K562 (cell line): ENCODE results near the gene C20orf96. TPM values are rescaled to one million over a fixed set of nuclear protein-coding genes. Genes with fewer than 3 reads are reported as not detected.
A peak's percentile ranks its signal among the peaks of the same experiment; 100 is the strongest.

Source experiments
- CCNT2 ChIP-seq: IDR thresholded peaks from 2 replicates; pipeline ENCODE4 v1.6.1; 2011; ENCODE audit warnings: borderline replicate concordance, low read depth, mild to moderate bottlenecking, moderate library complexity, mixed read lengths, low read length; ENCODE audit not compliant: insufficient read length; ENCODE audit errors: extremely low read depth
- E2F6 ChIP-seq, 2 experiments: IDR thresholded peaks; 2 replicates each; pipeline ENCODE4 v1.6.1; 2011; ENCODE audit warnings: borderline replicate concordance in 1 of 2, control low read depth in 1 of 2, low read depth in 1 of 2, low read length in 1 of 2, mild to moderate bottlenecking in 1 of 2, mixed read lengths in 1 of 2, moderate library complexity in 1 of 2; ENCODE audit not compliant: insufficient read depth in 1 of 2, insufficient read length in 1 of 2, poor library complexity in 1 of 2, severe bottlenecking in 1 of 2; ENCODE audit errors: extremely low read depth in 1 of 2
- ELF4 ChIP-seq: fragments of 450-650 bp; formaldehyde crosslinking; IDR thresholded peaks from 2 replicates; pipeline ENCODE4 v1.4.0; 2022; ENCODE audit warnings: missing genetic modification characterization
- KLF16 ChIP-seq: IDR thresholded peaks from 2 replicates; pipeline ENCODE4 v1.6.1; 2016; ENCODE audit warnings: antibody characterized with exemption
- MYBL2 ChIP-seq, 2 experiments: fragments of 450-650 bp in 1 of 2; sonication (generic) in 1 of 2; formaldehyde crosslinking in 1 of 2; IDR thresholded peaks; 2 replicates each; pipeline versions ENCODE4 v1.6.1 to v1.8.1; 2017 to 2022; ENCODE audit warnings: borderline replicate concordance in 1 of 2, inconsistent platforms in 1 of 2, low read depth in 1 of 2, mild to moderate bottlenecking in 1 of 2, missing genetic modification reagents in 1 of 2, moderate library complexity in 1 of 2
- MYC ChIP-seq, 2 experiments: fragments of 250-450 bp in 1 of 2; sonication (Bioruptor Pico) in 1 of 2; IDR thresholded peaks; 2 replicates each; pipeline versions ENCODE4 v1.5.1 to v1.6.1; 2012 to 2021; ENCODE audit warnings: low read depth in 2 of 2, borderline replicate concordance in 1 of 2, improper control_type of control experiment in 1 of 2, low read length in 1 of 2, mild to moderate bottlenecking in 1 of 2, moderate library complexity in 1 of 2
- NELFE ChIP-seq: IDR thresholded peaks from 2 replicates; pipeline ENCODE4 v1.6.1; 2011; ENCODE audit warnings: mild to moderate bottlenecking; ENCODE audit not compliant: insufficient read depth, insufficient read length
- PCBP2 ChIP-seq: fragments of 200-400 bp; formaldehyde crosslinking; IDR thresholded peaks from 2 replicates; pipeline ENCODE4 v1.6.1; 2018; ENCODE audit warnings: low read length, low read depth, mild to moderate bottlenecking, moderate library complexity; ENCODE audit not compliant: poor library complexity, severe bottlenecking
- PML ChIP-seq: IDR thresholded peaks from 2 replicates; pipeline ENCODE4 v1.6.1; 2012; ENCODE audit warnings: low read length, inconsistent platforms
- POLR2A ChIP-seq: fragments of 450-650 bp; conservative IDR thresholded peaks from 2 replicates; pipeline ENCODE4 v1.6.1; 2016
- RB1 ChIP-seq: fragments of 450-650 bp; IDR thresholded peaks from 2 replicates; pipeline ENCODE4 v1.6.1; 2017; ENCODE audit warnings: low read depth, mild to moderate bottlenecking
- RUNX1 ChIP-seq: sonication (generic); IDR thresholded peaks from 2 replicates; pipeline ENCODE4 v1.6.1; 2016; ENCODE audit warnings: antibody characterized with exemption, low read depth
- SIRT6 ChIP-seq: IDR thresholded peaks from one replicate; pipeline ENCODE4 v1.6.1; 2012; ENCODE audit warnings: low read depth, mild to moderate bottlenecking, control low read depth, inconsistent platforms, low read length, moderate library complexity
- SMAD4 ChIP-seq: fragments of 250-450 bp; sonication (Bioruptor Pico); conservative IDR thresholded peaks from 2 replicates; pipeline ENCODE4 v1.8.0; 2021; ENCODE audit warnings: inconsistent platforms, mild to moderate bottlenecking, moderate library complexity
- TAF9B ChIP-seq: fragments of 450-650 bp; IDR thresholded peaks from 2 replicates; pipeline ENCODE4 v1.6.1; 2018; ENCODE audit warnings: mild to moderate bottlenecking; ENCODE audit not compliant: partially characterized antibody
- UBTF ChIP-seq, 2 experiments: IDR thresholded peaks; 2 replicates each; pipeline ENCODE4 v1.6.1; 2012; ENCODE audit warnings: improper control_type of control experiment in 2 of 2, low read depth in 2 of 2, low read length in 2 of 2, borderline replicate concordance in 1 of 2
- ZBTB5 ChIP-seq: fragments of 450-650 bp; IDR thresholded peaks from 2 replicates; pipeline ENCODE4 v1.6.1; 2017; ENCODE audit warnings: antibody characterized with exemption
- ZNF134 ChIP-seq: fragments of 250-450 bp; sonication (Bioruptor Pico); conservative IDR thresholded peaks from 2 replicates; pipeline ENCODE4 v1.4.0; 2020
- ZNF512 ChIP-seq: IDR thresholded peaks from 2 replicates; pipeline ENCODE4 v1.6.1; 2016; ENCODE audit warnings: missing genetic modification characterization, missing compliant biosample characterization
- polyA plus RNA-seq, 8 experiments: library from polyadenylated mRNA; depleted of rRNA in 4 of 8; stranded (reverse) in 5 of 8; unstranded in 3 of 8; fragments of >200 nt; fragmentation: Nextera tagmentation in 2 of 8; fragmentation: Illumina TruSeq in 1 of 8; extraction: Ambion mirVana in 2 of 8; extraction: Trizol in 1 of 8; gene quantifications; 2 replicates each; pipeline versions ENCODE4 v1.2.1 to v1.2.3, GENCODE V29; 2011 to 2014; ENCODE audit warnings: inconsistent platforms in 1 of 8, missing spikeins in 1 of 8
- total RNA-seq, 7 experiments: library from RNA; depleted of rRNA in 6 of 7; stranded (reverse); fragments of >200 nt in 6 of 7; fragmentation: Illumina TruSeq in 2 of 7; extraction: Trizol in 2 of 7; gene quantifications; 2 replicates each; pipeline versions ENCODE4 v1.2.1 to v1.2.3, GENCODE V29; 2011 to 2021; ENCODE audit warnings: low replicate concordance in 1 of 7

C20orf96 gene
- total and polyA plus RNA-seq, 9 of the 15 experiments (the other 6 are each of a cell fraction or from before 2014, with no cell fraction given) = 1.7 to 11.7 (median 4.2) TPM

GRCh38 chr20:325045-325888 is 34.7 kb upstream of the C20orf96 start, which contains the start of gene SOX12 (continued):
- TF ChIP-seq ZNF512 (no peak), E2F6 (IDR thresholded peaks at IDR 0.05; ENCODE audit: borderline replicate concordance in 1 of 2, extremely low read depth in 1 of 2, insufficient read depth in 1 of 2, insufficient read length in 1 of 2, low read depth in 1 of 2, low read length in 1 of 2, poor library complexity in 1 of 2, severe bottlenecking in 1 of 2) (peak in 1 of 2 experiments; percentile 24), PCBP2 (no peak), MYC (IDR thresholded peaks at IDR 0.05; ENCODE audit: low read depth, low read length) (peak; percentile 35), MYC (CRISPR knock-in tag; IDR thresholded peaks at IDR 0.05; ENCODE audit: borderline replicate concordance, low read depth) (no peak), TAF9B (no peak), RUNX1 (no peak), RB1 (peak; percentile 78; the same call in 1 of the 2 replicates), CCNT2 (peak; percentile 84), UBTF (IDR thresholded peaks at IDR 0.05; ENCODE audit: borderline replicate concordance in 1 of 2, low read depth in 2 of 2, low read length in 2 of 2) (no peak), ZBTB5 (no peak), PML (no peak), SMAD4 (CRISPR knock-in tag) (peak; percentile 93), KLF16 (no peak), POLR2A (peak; percentile 82), ZNF134 (no peak), SIRT6 (no peak), ELF4 (CRISPR knock-in tag) (no peak), NELFE (no peak), MYBL2 (IDR thresholded peaks at IDR 0.05; ENCODE audit: low read depth) (no peak), MYBL2 (CRISPR knock-in tag; IDR thresholded peaks at IDR 0.05; ENCODE audit: borderline replicate concordance) (no peak)
